Inflammatory macrophage treated with lipopolysaccharide for 1 hour (primary cell): ENCODE results near the gene CSF2.

Experiments
- DNase-seq, 2 donors: peaks; one replicate each; pipeline ENCODE4 v3.0.0-alpha.2; 2020 to 2022

CSF2 gene

GRCh38 chr5:132055441-132055807 lies 18.2 kb upstream of the CSF2 start:
- DNase-seq = no peak

DNA sequence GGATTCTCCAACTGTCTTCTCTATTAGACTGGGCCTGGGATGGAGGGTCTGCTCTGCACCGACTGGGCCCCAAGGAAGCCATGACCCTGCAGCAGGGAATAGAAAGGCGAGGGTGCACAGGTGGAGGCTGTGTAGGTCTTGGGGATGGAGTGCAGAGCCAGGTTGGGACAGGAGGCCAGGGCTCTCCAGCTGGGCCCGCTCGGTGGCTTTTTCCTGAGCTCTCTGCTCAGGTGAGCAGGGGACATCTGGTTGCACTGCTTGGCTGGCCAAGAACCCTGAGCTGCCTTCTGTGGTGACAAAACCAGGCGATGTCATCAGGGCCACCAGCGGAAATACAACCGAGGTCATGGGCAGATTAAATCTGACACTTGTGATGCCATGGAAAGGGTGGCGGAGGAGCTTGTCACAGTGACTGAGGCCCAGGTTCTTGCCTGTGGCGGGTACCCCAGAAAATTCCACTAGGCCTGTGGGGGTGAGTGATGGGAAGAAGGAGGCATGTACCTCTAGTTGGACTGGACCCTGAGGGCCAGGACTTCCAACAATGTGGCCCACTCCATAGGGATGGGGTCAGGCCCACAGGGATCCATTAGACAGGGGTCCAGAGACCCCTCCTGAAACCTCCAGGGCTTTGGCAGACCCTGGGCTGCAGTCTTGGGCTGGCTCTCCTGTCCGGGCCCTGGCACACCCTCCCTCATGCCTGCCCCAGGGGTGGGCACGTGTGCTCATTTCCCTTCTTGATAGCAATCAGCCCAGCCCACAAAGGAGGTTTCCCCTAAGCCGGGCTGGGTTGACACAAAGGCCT lies 17.6 kb upstream of the CSF2 start:
- no peak for DNase-seq

DNA sequence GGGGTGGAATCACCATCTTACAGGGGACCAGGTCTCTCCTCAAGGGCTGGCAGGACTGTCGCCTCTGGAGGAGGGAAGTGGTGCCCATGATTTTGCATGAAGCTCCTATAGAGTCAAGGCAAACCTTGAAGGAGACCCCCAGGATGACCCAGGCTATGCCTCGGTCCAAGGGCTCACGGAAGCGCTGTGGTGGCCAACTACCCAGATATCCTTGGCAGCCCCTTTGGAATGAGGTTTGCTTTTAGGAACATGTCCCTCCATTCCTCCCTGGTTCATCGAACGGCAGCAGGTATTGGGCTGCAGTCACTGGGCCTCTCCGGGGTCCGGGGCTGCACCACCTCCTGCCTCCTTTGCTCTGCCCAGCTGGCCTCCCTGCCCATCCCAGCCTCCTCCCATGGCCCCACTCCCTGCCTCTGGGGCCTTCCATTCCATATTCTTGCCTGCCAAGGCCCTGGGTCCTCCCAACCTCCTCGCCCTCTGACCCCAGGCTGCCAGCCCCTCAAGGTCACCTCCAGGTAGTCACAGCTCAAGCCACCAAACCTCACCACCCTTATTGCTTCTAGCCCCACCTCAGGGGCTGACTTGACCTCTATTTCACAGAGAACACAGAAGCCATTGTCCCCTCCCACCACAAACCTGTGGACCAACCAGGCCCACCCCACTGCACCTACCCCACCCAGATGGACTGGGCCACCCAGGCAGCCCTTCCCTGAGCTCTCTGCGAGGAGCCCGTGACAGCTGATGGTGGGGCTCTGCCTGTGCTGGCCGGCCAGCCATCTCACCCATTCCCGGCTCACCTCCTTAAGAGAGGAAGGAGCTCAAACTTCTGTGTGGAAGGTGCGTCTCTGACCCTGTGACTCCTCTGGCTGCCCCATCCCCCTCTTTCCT lies 16.7 kb upstream of the CSF2 start:
- DNase-seq = no peak

- DNase-seq = no peak
Measured at GRCh38 chr5:132057498-132058255, 15.9 kb upstream of the CSF2 start.

DNA sequence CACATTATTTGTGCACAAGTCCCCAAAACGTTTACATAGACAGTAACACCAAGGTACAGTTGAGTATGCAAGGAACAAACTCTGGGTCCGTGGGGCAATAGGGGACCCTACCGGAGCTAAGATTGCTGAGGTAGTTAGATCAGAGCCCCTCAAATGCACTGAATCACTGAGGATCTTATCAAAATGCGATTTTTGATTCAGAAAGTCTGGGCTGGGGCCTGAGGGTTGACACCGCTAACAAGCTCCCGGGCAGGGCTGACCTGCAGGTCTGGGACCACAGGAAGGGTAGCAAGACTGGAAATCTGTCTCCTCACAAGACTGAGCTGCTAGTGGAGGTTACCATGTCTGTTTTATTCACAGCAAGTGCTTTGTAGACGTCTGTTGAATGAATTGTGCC lies 14.9 kb upstream of the CSF2 start:
- DNase-seq = no peak

DNA sequence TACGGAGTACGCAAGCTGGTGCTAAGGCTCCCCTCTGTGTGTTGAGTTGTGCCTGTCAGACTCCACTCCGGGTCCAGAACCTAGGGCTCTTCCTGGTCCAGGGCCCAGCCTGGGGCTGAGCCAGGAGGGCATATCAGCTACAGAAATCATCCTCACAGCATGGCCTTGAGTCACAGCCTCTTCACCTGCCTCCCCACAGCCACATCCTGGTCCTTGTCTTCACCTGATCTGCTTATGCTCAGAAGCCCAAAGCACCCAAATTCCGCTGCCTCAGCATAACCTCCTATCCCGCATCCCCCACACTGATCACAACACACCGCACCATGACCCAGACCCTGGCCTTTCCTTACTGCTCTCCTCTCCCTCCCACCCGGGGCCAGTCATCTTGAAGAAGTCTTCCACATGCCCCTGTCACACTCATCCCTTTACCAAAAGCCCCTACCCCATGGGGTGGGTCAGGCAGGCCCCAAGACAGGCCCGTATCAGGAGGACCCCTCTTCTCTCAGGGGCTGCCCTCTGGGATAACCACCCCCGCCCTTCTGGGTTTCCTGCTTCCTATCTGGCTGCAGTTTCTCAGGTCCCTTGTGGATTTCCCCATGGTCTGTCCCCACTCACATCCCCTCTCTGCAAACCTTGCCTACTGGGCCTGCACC lies 14.4 kb upstream of the CSF2 start:
- DNase-seq = no peak

GRCh38 chr5:132059696-132060500 lies 13.7 kb upstream of the CSF2 start:
- no peak for DNase-seq

- DNase-seq = no peak
Measured at GRCh38 chr5:132060501-132061161, 13.0 kb upstream of the CSF2 start, which contains the start of gene IL3. Gene IL3, plus strand, starts transcription at chr5:132060655. Its CDS starts 52 bp downstream, at chr5:132060707.

DNA sequence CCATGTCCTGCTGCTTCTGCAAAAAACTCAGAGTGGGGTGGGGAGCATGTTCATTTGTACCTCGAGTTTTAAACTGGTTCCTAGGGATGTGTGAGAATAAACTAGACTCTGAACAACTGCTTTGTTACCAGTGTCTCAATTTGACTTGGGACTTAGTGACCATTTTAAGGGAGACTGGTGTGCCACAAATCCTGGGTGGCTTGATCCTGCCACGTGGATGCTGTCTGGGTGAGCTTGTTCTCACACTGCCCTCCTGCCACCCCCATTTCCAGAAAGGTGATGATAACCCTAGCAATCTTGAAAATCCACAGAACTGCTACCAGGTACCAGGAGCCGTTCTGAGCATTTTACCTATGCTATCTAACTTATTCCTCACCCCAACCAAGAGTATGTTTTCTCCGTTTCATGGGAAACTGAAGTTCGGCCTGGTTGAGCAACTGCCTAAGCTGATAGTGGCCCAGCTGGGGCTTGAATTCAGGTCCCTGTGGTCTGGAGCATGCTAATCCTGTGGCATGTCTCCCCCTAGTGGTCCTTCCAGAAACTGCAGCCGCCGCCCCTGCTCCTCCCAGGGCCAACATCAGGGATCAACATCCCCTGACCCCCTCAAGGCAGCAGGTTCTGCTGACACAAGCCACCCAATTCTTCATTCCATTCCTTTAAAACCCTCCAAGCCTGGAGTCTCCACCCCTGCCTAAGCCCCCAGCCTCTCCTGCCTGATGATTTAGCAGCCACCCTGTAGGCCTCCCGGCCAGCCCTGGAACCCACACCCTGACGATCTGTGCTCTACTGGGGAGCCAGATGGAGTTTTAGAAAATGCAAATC lies 10.3 kb upstream of the CSF2 start:
- DNase-seq = peak; percentile 32 to 95

- DNase-seq = no peak
Measured at GRCh38 chr5:132064140-132064539, 9.4 kb upstream of the CSF2 start.

DNA sequence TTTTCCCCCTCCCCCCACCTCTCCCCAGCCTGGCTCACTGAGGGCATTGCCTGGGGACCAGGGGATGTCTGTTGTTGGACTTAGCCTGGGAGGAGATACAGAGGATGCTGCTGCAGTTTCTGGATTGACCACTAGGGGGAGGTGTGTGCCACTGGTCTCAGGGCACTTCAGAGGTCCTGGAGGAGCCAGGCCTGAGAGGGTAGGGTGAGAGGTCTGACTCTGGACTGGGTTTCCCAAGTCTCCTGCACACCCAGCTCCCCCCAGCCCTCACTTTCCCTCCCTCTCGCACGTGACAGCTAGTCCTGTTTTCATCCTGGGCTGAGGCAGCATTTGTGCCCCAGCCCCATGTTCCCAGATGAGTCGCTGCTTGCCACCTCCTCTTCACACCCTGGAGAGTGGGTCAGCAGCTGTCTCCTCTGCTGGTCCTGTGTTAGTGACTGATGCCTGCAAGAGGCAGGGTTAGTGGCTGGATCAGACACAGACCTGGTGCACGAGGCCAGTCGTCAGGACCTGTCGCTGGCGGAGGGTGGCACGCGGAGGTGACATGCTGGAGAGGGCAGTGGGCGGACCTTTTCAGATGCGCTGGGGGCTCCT lies 8.8 kb upstream of the CSF2 start:
- peak; percentile 32 to 97 for DNase-seq

DNA sequence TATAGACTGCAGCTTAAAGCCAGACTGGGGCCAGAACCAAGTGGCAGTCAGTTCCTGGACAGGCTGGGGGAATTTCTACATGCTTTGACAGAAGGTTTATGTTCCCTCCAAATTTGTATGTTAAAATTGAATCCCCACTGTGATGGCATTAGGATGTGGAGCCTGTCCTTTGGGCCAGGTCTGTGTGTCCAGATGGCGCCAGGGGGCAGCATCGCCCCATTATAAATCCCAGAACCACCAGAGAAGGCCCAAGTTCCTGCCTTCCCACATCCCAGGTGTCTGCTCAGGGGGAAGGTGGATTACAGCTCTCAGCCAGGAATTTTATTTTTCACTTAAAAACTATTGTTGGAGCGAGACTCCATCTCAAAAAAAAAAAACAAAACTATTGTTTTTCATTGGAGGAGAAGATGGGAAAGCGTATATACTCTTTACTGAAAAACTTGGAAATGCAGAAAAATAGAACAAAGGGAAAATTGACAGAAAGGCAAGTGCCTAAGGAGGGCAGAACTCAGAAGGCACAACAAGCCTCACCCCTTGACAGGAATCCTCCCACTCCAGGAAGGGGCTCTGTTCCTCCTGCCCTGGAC lies 8.1 kb upstream of the CSF2 start:
- peak; percentile 45 to 66 for DNase-seq

DNA sequence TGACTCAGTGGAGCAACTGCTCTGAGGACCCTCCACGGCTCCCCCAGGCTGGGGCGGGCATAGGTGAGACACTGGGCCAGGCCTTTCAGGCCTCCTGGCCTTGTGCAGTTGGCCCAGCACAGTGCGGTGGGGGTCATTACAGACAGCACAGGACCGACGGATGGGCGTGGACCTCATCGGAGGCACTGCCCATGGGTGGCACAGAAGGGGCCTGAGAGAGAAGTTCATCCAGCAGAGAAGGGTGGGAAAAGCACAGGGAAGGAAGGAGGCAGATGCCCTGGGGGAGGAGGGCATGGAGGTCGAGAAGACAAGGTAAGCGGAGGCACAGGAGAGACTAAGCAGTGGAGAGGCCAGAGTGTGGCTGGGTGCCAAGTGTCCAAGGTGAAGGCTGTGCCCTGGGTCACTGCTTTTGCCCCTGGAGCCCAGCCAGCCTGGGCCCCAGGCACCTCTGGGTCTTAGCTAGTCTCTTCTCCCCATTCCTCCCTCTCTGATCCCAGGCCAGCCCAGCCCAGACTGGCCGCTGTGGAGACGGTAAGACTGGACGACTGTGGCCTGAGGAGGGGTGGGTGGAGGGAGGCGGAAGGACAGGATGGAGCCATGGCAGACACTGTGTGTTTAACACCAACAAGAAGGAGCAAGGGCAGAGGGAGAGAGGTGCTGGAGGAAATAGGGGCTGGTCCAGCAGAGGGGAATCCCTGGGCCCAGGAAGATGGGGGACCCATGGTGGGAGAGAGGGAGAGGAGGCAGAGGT lies 7.5 kb upstream of the CSF2 start:
- no peak for DNase-seq

DNA sequence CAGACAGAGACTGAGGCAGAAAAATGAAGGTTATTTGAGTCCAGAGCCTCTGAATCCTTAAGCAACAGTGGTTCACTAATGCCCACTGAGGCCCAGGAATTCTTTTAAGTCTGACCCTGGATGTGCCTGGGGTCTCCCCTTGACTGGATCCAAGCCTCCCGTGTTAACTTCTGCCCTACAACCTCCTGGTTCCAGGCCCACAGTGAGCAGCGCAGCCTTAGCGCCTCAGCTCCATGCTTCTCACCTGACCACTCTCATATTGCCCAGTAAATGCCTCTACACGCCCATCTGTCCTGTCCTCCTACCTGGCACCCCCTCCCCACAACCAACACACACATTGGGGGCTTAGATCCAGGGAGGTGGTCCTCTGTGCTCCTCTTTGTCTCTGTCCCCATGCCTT lies 6.7 kb upstream of the CSF2 start:
- no peak for DNase-seq

- no peak for DNase-seq
Measured at GRCh38 chr5:132067451-132067850, 6.1 kb upstream of the CSF2 start.

- no peak for DNase-seq
Measured at GRCh38 chr5:132067941-132068808, 5.4 kb upstream of the CSF2 start.

- DNase-seq = peak; percentile 14 to 25
Measured at GRCh38 chr5:132069561-132069960, 4.0 kb upstream of the CSF2 start.

DNA sequence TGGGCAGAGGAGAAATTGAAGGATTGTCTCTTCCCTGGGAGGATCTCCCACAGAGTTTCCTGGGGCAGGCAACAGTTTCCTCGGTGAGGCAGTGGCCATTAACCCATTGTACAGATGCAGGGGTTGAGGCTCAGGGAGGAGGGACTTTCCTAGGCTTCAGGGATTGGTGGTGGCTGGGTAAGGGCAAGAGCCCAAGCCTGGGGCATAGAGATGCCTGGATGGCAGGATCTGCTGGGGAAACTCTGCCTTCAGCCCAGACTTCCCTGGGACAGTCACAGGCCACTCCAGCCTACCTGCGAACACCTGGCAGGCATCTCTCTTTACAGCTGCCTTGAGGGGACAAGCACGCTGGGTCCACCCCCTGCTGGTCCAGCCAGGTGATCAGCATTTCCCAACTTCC lies 3.6 kb upstream of the CSF2 start:
- no peak for DNase-seq
